B cell (primary cell): ENCODE data around the gene TMCC3.

Experiments
- EZH2 ChIP-seq: IDR thresholded peaks from 2 replicates; pipeline ENCODE4 v1.6.1; 2012; ENCODE audit warnings: borderline replicate concordance, low read depth, mild to moderate bottlenecking, moderate library complexity, low read length; ENCODE audit not compliant: insufficient read depth, poor library complexity, severe bottlenecking
- TF ChIP-seq, protein P1 (sequence below): fragments of 200-600 bp; IDR thresholded peaks from one replicate; pipeline ENCODE4 v1.8.0; 2022; ENCODE audit warnings: antibody characterized with exemption, mild to moderate bottlenecking

DNA sequence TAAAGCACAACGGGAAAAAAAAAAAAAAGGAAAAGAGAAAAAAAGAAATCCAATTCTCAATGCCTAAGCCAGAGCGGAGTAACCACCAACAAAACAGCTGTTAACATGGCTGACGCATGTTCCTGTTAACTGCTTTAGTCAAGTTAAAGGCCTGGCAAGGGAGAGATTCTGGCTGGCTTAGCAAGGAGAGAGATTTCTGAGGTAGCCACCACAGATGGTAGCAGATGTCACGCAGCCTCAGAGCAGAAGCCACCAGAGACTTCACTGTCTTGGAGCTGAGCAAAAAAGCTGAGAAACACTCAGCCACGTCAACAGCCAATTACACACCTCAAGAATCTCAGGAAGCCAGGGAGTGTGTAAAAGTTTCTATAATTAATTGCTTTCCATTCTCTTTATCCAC, 87.1 kb downstream of the TMCC3 start:
- TF ChIP-seq, protein P1, sequence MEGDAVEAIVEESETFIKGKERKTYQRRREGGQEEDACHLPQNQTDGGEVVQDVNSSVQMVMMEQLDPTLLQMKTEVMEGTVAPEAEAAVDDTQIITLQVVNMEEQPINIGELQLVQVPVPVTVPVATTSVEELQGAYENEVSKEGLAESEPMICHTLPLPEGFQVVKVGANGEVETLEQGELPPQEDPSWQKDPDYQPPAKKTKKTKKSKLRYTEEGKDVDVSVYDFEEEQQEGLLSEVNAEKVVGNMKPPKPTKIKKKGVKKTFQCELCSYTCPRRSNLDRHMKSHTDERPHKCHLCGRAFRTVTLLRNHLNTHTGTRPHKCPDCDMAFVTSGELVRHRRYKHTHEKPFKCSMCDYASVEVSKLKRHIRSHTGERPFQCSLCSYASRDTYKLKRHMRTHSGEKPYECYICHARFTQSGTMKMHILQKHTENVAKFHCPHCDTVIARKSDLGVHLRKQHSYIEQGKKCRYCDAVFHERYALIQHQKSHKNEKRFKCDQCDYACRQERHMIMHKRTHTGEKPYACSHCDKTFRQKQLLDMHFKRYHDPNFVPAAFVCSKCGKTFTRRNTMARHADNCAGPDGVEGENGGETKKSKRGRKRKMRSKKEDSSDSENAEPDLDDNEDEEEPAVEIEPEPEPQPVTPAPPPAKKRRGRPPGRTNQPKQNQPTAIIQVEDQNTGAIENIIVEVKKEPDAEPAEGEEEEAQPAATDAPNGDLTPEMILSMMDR, result no peak
- no peak for TF ChIP-seq EZH2
